Calu3 (cell line): ENCODE data around the gene SCN9A. TPM values are rescaled to one million over a fixed set of nuclear protein-coding genes. Genes with fewer than 3 reads are reported as not detected.

Experiments used
- BruUV-seq: library from RNA; stranded (reverse); fragments of 400-500 nt; replicated peaks from 2 replicates; lab custom pipeline; 2021; lab: Mats Ljungman, UMichigan
- CTCF ChIA-PET: fragments of 300-600 bp; sonication (Branson Sonifier 250); formaldehyde crosslinking; loops from one replicate; lab custom pipeline; 2022; ENCODE audit warnings: antibody characterized with exemption; lab: Charles Lee
- DNase-seq: peaks from one replicate; pipeline ENCODE4 v3.0.0; 2022
- H3K27ac Mint-ChIP-seq: one replicate; pipeline ENCODE4 v1.8.0; 2022; ENCODE audit warnings: mixed read lengths; ENCODE audit not compliant: unreplicated experiment
- H3K27me3 Mint-ChIP-seq: one replicate; pipeline ENCODE4 v1.8.0; 2022; ENCODE audit warnings: mixed read lengths; ENCODE audit not compliant: unreplicated experiment
- H3K36me3 Mint-ChIP-seq: one replicate; pipeline ENCODE4 v1.8.0; 2022; ENCODE audit warnings: mild to moderate bottlenecking, moderate library complexity, mixed read lengths; ENCODE audit not compliant: insufficient read depth, unreplicated experiment
- H3K4me1 Mint-ChIP-seq: one replicate; pipeline ENCODE4 v1.8.0; 2022; ENCODE audit warnings: mild to moderate bottlenecking, low read depth, mixed read lengths; ENCODE audit not compliant: unreplicated experiment
- H3K4me3 Mint-ChIP-seq: one replicate; pipeline ENCODE4 v1.8.0; 2022; ENCODE audit warnings: mild to moderate bottlenecking, low read depth, moderate library complexity, mixed read lengths; ENCODE audit not compliant: unreplicated experiment
- H3K9me3 Mint-ChIP-seq: one replicate; pipeline ENCODE4 v1.8.0; 2022; ENCODE audit warnings: low read depth, mixed read lengths; ENCODE audit not compliant: unreplicated experiment
- intact Hi-C: fragments of 100-400 bp; cut with micrococcal nuclease; formaldehyde crosslinking; loops from one replicate; pipeline ENCODE4 v1.10.0; 2022; ENCODE audit not compliant: unreplicated experiment
- total RNA-seq: library from RNA; stranded (reverse); gene quantifications from 2 replicates; pipeline ENCODE4 v1.2.3, GENCODE V29; 2022
- TF ChIP-seq, protein P1 (sequence below): fragments of 200-600 bp; IDR thresholded peaks from one replicate; pipeline ENCODE4 v1.8.0; 2022; ENCODE audit warnings: antibody characterized with exemption; ENCODE audit not compliant: unreplicated experiment

The SCN9A gene
- total RNA-seq, 1 experiment from 2014 or later = 8.5 TPM

DNA sequence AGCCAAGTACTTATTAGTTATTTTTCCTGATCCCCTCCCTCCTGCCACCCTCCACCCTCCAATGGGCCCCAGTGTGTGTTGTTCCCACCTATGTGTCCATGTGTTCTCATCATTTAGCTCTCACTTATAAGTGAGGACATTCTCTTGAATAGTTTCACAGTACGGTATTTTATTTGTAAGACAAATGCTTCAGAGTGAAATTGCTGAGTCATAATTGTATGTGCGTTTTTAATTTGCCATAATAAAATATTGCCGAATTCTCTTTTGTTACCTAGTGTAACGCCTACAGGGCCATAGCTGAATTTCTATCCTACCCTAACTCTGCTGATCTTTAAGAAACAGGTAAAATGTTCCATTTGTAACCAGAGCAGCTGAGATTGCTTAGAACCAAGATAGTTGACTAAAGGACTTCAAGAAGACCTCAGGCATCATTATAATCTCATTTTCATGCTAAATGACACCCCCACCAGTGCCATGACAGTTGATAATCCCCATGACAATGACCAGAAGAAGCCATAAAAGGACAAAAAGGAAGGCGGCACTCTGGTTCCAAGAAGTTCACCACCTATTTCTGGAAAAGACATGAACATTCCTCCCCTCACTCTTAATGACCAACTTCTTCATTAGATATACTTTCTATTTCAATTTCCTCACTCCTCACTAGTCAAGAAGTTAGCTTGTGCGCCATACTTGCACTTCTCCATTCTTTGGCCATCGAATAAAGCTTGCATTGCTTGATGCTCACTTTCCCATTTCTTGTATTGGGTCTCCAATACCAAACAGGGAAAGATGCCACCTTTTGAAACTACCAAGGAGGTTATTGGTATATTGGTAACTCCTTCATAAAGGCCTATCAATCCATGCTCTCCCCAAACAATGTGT, 18.4 kb downstream of the SCN9A start:
- Mint-ChIP-seq H3K27me3 (no peaks in the 10 kb centered on the region), H3K9me3 (no peaks in the 10 kb centered on the region), H3K4me3 (no peak overlapping the region), H3K27ac (no peak overlapping the region), H3K4me1 (peaks cover 21% of the 10 kb centered on the region), H3K36me3 (no peaks in the 10 kb centered on the region)
- TF ChIP-seq, protein P1, sequence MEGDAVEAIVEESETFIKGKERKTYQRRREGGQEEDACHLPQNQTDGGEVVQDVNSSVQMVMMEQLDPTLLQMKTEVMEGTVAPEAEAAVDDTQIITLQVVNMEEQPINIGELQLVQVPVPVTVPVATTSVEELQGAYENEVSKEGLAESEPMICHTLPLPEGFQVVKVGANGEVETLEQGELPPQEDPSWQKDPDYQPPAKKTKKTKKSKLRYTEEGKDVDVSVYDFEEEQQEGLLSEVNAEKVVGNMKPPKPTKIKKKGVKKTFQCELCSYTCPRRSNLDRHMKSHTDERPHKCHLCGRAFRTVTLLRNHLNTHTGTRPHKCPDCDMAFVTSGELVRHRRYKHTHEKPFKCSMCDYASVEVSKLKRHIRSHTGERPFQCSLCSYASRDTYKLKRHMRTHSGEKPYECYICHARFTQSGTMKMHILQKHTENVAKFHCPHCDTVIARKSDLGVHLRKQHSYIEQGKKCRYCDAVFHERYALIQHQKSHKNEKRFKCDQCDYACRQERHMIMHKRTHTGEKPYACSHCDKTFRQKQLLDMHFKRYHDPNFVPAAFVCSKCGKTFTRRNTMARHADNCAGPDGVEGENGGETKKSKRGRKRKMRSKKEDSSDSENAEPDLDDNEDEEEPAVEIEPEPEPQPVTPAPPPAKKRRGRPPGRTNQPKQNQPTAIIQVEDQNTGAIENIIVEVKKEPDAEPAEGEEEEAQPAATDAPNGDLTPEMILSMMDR = no peak
- no TSS peak for BruUV-seq
- intact Hi-C loops = no loop called here
- CTCF ChIA-PET = no interaction called here
- no peak for DNase-seq

DNA sequence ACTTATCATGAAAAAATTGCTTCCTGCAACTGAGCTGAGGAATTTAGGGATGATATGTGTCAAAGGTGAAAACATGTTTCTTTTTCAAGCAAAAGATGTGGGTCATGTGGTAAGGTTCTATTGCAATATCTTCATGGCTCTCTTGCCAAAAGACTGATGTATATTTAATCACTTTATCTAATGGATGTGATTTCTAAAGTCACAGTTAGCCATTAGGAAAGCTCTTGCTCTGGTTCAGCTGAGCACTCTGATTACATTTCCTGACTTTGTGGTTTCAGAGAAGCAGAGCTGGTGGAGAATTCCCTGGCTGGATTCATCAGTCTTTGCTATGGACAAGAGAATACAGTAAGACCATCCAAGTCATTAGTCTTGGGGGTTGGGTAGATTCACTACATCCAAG, 24.4 kb downstream of the SCN9A start:
- H3K36me3 Mint-ChIP-seq = no peaks in the 10 kb centered on the region
- no peak for DNase-seq
- no TSS peak for BruUV-seq
- CTCF ChIA-PET = interaction anchor here (0.7 to 1.0 kb wide), 2 partner anchors 24 to 72 kb away, joined by 3 to 4 read pairs; partner anchors contain the start of gene SCN9A
- intact Hi-C loops = no loop called here
- TF ChIP-seq, protein P1 = no peak
- H3K27me3 Mint-ChIP-seq = no peaks in the 10 kb centered on the region
- H3K27ac Mint-ChIP-seq = no peak overlapping the region
- no peaks in the 10 kb centered on the region for H3K9me3 Mint-ChIP-seq
- H3K4me3 Mint-ChIP-seq = no peak overlapping the region
- peaks cover 11% of the 10 kb centered on the region for H3K4me1 Mint-ChIP-seq

DNA sequence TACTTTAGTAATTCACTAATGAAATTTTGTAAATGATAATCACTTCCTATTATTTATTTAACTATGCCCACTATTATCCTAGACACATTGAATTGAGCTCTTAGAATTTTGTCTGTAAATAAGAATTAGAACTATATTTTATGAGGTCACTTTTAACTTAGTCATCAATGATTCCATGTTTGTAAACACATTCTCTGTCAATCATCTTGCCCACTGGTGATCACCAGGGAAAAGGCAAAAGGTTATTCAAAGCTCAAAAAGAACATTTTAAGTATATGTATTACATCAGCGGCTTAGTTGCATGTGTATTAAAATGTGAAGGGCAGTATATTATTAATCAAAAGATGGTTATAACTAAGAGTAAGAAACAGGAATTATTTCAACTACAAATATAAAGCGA, 25.2 kb downstream of the SCN9A start:
- Mint-ChIP-seq H3K27ac (no peak overlapping the region), H3K36me3 (no peaks in the 10 kb centered on the region), H3K27me3 (no peaks in the 10 kb centered on the region), H3K4me1 (peaks cover 11% of the 10 kb centered on the region), H3K9me3 (no peaks in the 10 kb centered on the region), H3K4me3 (no peak overlapping the region)
- CTCF ChIA-PET = no interaction called here
- TF ChIP-seq, protein P1 = no peak
- no peak for DNase-seq
- no TSS peak for BruUV-seq
- intact Hi-C loops = no loop called here

DNA sequence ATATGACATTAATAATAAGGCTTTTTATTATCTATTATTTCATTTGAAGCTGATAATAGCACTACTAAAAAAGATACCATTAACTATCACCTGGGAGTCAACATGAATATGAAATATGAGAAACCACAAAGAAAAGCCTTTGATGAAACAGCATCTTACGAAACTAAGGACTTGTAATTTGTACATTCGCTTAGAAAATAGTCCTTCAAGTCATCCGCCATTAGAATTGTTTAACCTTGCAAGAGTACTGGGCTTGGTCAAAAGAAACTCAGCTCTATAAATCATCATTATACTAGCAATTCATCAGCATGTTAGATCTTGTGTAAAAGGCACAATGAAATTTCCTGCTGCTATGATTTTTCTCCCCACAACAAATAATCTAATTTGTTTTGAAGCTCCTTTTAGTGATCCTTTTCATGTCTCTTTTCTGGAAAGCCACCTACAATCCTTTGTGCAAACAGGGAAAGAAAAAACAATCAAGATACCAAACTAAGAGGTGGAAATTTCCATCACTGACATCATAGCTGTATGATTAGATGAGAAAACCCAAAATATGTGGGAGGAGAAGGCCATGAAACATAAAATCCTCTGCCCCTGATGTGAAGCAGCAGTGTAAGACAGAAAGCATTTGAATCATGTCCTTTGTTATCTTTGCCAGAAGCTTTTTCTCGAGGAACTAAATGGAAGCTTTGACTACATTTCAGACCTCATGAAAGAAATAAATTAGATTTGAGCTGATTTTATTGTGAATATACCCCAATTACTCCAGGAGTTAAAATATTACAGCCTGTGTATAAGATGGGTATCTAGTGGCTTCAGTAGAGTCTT, 31.2 kb downstream of the SCN9A start:
- intact Hi-C loops = no loop called here
- DNase-seq = no peak
- Mint-ChIP-seq H3K36me3 (no peaks in the 10 kb centered on the region), H3K27ac (no peak overlapping the region), H3K4me1 (peaks cover 4% of the 10 kb centered on the region), H3K4me3 (no peak overlapping the region), H3K27me3 (no peaks in the 10 kb centered on the region), H3K9me3 (no peaks in the 10 kb centered on the region)
- CTCF ChIA-PET = no interaction called here
- BruUV-seq = no TSS peak
- TF ChIP-seq, protein P1 = no peak
